GM12865 (cell line): ENCODE data around the gene ISLR2.
A peak's percentile ranks its signal among the peaks of the same experiment; 100 is the strongest.

ENCODE experiments used
- DNase-seq: peaks from one replicate; pipeline ENCODE4 v3.0.0; 2010; ENCODE audit warnings: low read depth
- H3K4me3 ChIP-seq: 2 replicates; pipeline ENCODE4 v1.5.1; 2011; ENCODE audit warnings: mild to moderate bottlenecking, low read depth, low read length, control low read depth
- TF ChIP-seq, protein P1 (sequence below): IDR thresholded peaks from 2 replicates; pipeline ENCODE4 v1.5.1; 2011; ENCODE audit warnings: low read length, control low read depth, low read depth, inconsistent platforms; ENCODE audit not compliant: insufficient read depth; ENCODE audit errors: missing control alignments

ISLR2 gene

DNA sequence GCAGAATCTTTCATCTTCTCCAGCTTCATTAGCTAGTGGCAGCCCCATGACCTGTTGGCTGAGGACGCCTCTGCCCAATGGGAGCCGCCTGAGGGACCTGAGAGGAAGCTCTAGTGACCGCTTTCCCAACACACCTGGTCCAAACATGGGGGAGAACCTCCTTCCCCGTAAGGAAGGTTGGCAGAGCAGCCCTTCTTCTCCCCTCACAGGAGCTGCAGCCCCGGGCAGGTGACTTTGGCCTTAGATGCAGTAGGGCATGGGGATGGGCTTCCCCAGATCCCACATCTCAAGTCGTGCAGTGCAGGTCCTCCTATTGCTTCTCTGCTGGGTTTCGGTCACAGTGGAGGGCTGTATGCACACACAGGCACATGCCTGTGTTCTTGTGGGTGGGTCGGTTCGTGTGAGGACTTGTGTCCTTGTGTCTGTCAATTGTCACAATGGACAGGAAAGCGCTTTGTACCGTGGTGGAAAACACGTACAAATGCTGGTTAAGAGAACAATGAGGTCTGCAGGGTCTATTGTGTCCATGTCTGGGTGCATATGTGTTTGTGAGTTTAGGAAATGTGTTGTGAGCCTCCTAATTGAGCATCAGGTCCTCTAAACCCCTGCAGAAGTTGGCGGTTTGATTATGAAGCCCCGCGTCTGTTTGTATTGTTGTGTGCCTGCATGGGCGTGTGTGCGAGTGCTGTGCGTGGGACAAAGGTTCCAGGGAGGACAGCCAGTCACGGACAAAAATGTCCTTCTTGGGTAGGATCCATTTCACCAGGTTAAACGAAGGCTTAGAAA is 1.4 kb downstream of the ISLR2 start:
- no peak for DNase-seq
- TF ChIP-seq, protein P1, sequence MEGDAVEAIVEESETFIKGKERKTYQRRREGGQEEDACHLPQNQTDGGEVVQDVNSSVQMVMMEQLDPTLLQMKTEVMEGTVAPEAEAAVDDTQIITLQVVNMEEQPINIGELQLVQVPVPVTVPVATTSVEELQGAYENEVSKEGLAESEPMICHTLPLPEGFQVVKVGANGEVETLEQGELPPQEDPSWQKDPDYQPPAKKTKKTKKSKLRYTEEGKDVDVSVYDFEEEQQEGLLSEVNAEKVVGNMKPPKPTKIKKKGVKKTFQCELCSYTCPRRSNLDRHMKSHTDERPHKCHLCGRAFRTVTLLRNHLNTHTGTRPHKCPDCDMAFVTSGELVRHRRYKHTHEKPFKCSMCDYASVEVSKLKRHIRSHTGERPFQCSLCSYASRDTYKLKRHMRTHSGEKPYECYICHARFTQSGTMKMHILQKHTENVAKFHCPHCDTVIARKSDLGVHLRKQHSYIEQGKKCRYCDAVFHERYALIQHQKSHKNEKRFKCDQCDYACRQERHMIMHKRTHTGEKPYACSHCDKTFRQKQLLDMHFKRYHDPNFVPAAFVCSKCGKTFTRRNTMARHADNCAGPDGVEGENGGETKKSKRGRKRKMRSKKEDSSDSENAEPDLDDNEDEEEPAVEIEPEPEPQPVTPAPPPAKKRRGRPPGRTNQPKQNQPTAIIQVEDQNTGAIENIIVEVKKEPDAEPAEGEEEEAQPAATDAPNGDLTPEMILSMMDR, result no peak
- no peak overlapping the region for H3K4me3 ChIP-seq

DNA sequence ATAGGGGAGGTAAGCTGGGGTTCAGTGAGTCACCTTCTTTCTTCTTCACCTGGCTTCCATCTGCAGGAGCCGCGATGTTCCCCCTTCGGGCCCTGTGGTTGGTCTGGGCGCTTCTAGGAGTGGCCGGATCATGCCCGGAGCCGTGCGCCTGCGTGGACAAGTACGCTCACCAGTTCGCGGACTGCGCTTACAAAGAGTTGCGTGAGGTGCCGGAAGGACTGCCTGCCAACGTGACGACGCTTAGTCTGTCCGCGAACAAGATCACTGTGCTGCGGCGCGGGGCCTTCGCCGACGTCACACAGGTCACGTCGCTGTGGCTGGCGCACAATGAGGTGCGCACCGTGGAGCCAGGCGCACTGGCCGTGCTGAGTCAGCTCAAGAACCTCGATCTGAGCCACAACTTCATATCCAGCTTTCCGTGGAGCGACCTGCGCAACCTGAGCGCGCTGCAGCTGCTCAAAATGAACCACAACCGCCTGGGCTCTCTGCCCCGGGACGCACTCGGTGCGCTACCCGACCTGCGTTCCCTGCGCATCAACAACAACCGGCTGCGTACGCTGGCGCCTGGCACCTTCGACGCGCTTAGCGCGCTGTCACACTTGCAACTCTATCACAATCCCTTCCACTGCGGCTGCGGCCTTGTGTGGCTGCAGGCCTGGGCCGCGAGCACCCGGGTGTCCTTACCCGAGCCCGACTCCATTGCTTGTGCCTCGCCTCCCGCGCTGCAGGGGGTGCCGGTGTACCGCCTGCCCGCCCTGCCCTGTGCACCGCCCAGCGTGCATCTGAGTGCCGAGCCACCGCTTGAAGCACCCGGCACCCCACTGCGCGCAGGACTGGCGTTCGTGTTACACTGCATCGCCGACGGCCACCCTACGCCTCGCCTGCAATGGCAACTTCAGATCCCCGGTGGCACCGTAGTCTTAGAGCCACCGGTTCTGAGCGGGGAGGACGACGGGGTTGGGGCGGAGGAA is 2.6 kb downstream of the ISLR2 start:
- TF ChIP-seq, protein P1, result peak; percentile 24
- no peak for DNase-seq
- no peak overlapping the region for H3K4me3 ChIP-seq

DNA sequence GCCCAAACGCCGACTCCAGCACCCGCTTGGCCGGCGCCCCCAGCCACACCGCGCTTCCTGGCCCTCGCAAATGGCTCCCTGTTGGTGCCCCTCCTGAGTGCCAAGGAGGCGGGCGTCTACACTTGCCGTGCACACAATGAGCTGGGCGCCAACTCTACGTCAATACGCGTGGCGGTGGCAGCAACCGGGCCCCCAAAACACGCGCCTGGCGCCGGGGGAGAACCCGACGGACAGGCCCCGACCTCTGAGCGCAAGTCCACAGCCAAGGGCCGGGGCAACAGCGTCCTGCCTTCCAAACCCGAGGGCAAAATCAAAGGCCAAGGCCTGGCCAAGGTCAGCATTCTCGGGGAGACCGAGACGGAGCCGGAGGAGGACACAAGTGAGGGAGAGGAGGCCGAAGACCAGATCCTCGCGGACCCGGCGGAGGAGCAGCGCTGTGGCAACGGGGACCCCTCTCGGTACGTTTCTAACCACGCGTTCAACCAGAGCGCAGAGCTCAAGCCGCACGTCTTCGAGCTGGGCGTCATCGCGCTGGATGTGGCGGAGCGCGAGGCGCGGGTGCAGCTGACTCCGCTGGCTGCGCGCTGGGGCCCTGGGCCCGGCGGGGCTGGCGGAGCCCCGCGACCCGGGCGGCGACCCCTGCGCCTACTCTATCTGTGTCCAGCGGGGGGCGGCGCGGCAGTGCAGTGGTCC is 3.5 kb downstream of the ISLR2 start:
- no peak overlapping the region for H3K4me3 ChIP-seq
- TF ChIP-seq, protein P1, result no peak
- DNase-seq, result no peak

DNA sequence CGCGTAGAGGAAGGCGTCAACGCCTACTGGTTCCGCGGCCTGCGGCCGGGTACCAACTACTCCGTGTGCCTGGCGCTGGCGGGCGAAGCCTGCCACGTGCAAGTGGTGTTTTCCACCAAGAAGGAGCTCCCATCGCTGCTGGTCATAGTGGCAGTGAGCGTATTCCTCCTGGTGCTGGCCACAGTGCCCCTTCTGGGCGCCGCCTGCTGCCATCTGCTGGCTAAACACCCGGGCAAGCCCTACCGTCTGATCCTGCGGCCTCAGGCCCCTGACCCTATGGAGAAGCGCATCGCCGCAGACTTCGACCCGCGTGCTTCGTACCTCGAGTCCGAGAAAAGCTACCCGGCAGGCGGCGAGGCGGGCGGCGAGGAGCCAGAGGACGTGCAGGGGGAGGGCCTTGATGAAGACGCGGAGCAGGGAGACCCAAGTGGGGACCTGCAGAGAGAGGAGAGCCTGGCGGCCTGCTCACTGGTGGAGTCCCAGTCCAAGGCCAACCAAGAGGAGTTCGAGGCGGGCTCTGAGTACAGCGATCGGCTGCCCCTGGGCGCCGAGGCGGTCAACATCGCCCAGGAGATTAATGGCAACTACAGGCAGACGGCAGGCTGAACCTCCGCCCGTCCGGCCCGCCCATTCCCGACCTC is 4.1 kb downstream of the ISLR2 start:
- no peak overlapping the region for H3K4me3 ChIP-seq
- no peak for DNase-seq
- TF ChIP-seq, protein P1, result peak; percentile 9

DNA sequence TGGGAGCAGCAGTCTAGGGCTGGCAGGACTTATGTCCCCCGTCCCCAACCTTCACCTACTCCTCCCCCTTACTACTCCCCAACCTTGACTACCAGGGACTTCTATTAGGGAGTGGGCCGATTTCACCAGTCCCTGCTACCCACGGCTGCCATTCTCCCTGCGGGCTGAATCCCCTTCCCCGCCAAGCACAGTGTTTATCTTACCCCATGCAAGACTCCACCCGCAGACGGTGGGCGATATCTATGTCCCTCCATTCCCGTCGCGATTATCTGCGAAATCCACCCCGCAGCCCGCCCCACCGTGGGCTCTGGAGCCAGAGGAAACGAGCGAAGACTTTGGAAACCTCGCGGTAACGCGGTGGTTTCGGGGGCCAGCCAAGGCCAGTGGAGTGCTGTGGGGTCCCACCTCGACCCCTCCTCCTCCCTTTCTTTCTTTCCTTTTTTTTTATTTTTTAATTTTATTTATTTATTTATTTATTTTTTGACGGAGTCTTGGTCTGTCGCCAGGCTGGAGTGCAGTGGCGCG is 4.7 kb downstream of the ISLR2 start:
- TF ChIP-seq, protein P1, result no peak
- H3K4me3 ChIP-seq, result no peak overlapping the region
- no peak for DNase-seq

DNA sequence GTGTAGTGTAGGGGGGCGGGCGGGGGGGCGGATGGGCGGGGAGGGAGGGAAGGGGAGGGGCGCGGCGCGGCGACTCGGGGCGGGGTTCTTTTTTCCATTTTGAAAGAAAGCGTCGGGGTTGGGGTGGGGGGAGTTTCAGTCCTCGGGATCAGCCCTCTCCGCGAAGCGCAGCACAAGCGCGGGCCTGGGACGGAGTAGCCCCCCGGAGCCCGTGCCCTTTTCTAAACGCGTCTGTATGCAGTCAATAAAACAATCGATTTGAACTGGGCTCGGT is 6.1 kb downstream of the ISLR2 start:
- TF ChIP-seq, protein P1, result no peak
- peak overlapping the region; percentile 36 for H3K4me3 ChIP-seq
- DNase-seq, result no peak
